HCT116 (cell line): Measurements from ENCODE around the gene ESRP2.

Experiments
- CTCF ChIP-seq, 3 experiments: fragments of 200-600 bp in 1 of 3; sonication (generic) in 1 of 3; IDR thresholded peaks in 2 of 3; conservative IDR thresholded peaks in 1 of 3; 2 replicates each; pipeline ENCODE4 v1.5.1; 2012 to 2017; ENCODE audit warnings: low read depth in 2 of 3, low read length in 2 of 3, antibody characterized with exemption in 1 of 3, borderline replicate concordance in 1 of 3, control low read depth in 1 of 3, mild to moderate bottlenecking in 1 of 3, mixed read lengths in 1 of 3, mixed run types in 1 of 3, moderate library complexity in 1 of 3; ENCODE audit not compliant: insufficient read depth in 1 of 3
- EGR1 ChIP-seq: IDR thresholded peaks from 2 replicates; pipeline ENCODE4 v1.6.1; 2012; ENCODE audit warnings: low read depth
- EZH2 ChIP-seq: fragments of 200-600 bp; sonication (generic); IDR thresholded peaks from 2 replicates; pipeline ENCODE4 v1.6.1; 2017; ENCODE audit warnings: antibody characterized with exemption, mixed run types
- JUND ChIP-seq: IDR thresholded peaks from 2 replicates; pipeline ENCODE4 v1.6.1; 2012
- POLR2AphosphoS5 ChIP-seq: IDR thresholded peaks from 2 replicates; pipeline ENCODE4 v1.6.1; 2011; ENCODE audit warnings: mild to moderate bottlenecking, low read depth, low read length, moderate library complexity
- RAD21 ChIP-seq: IDR thresholded peaks from 2 replicates; pipeline ENCODE4 v1.6.1; 2012; ENCODE audit warnings: low read depth, mild to moderate bottlenecking
- SIN3A ChIP-seq: IDR thresholded peaks from 2 replicates; pipeline ENCODE4 v1.6.1; 2012; ENCODE audit warnings: low read depth
- TCF7L2 ChIP-seq: IDR thresholded peaks from 2 replicates; pipeline ENCODE4 v1.7.0; 2011; ENCODE audit warnings: borderline replicate concordance, inconsistent platforms; ENCODE audit not compliant: insufficient read depth, insufficient read length; ENCODE audit errors: extremely low read depth
- ZBTB33 ChIP-seq: IDR thresholded peaks from 2 replicates; pipeline ENCODE4 v1.6.1; 2011; ENCODE audit warnings: mild to moderate bottlenecking, low read length, moderate library complexity; ENCODE audit not compliant: insufficient replicate concordance; ENCODE audit errors: extremely low read depth

GRCh38 chr16:68285683-68286082 lies 49.8 kb upstream of the ESRP2 start:
- no peak for TF ChIP-seq CTCF (IDR thresholded peaks at IDR 0.05 in 2 of 3, conservative IDR thresholded peaks at IDR 0.05 in 1 of 3; ENCODE audit: borderline replicate concordance in 1 of 3, insufficient read depth in 1 of 3, low read depth in 2 of 3, low read length in 2 of 3)
- no peak for TF ChIP-seq EGR1
- TF ChIP-seq ZBTB33: no peak
- TF ChIP-seq SIN3A: no peak
- TF ChIP-seq JUND: no peak
- TF ChIP-seq RAD21: no peak
- TF ChIP-seq POLR2AphosphoS5: no peak
- TF ChIP-seq EZH2: no peak
- TF ChIP-seq TCF7L2: no peak
